GM21825 (cell line): ENCODE results near the gene CNDP1.
A peak's percentile ranks its signal among the peaks of the same experiment; 100 is the strongest.
"Not testable (repeated sequence)": the region's sequence is repeated elsewhere in the genome, so short reads cannot be mapped to it uniquely, and the experiment has no call there.

ENCODE experiments used
- ATAC-seq: cut with Tn5 transposase; IDR thresholded peaks from one replicate; pipeline ENCODE4 v1.9.1; 2021; ENCODE audit warnings: mild to moderate bottlenecking, moderate library complexity; ENCODE audit not compliant: unreplicated experiment

The CNDP1 gene, protein sequence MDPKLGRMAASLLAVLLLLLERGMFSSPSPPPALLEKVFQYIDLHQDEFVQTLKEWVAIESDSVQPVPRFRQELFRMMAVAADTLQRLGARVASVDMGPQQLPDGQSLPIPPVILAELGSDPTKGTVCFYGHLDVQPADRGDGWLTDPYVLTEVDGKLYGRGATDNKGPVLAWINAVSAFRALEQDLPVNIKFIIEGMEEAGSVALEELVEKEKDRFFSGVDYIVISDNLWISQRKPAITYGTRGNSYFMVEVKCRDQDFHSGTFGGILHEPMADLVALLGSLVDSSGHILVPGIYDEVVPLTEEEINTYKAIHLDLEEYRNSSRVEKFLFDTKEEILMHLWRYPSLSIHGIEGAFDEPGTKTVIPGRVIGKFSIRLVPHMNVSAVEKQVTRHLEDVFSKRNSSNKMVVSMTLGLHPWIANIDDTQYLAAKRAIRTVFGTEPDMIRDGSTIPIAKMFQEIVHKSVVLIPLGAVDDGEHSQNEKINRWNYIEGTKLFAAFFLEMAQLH

DNA sequence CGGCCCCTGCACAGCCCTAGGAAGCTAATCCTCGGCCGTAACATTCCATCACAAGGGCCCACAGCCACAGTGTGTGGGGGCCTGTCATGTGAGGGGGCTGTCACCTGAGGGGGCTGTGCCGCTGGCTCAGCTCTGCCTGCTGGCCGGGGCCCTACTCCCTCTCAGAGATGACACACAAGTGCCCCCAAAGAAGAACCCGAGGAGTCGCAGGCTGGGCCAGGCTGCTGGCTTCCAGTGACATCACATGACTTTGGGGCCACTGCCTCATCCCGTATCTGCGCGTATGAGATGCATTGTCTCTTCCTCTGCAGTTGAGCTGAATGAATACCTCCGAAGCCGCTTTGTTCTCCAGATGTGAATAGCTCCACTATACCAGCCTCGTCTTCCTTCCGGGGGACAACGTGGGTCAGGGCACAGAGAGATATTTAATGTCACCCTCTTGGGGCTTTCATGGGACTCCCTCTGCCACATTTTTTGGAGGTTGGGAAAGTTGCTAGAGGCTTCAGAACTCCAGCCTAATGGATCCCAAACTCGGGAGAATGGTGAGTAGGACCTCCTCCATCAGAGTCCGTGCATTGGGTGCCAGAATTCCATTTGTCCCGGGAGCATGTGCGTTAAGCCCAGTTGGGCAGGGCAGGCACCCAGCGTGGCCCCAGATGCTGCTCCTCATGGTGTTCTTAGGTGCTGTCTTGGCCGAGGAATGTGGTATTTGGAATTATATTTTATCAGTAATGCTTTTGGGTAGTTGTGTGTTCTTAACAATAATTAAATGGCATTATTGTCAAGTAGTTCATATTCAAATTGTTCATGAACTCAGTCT lies at the start of gene CNDP1:
Gene CNDP1 (plus strand): TSS at position 351 of the 820 bp plus-strand sequence. CDS start 168 bp downstream, at position 519.
- no peak for ATAC-seq

DNA sequence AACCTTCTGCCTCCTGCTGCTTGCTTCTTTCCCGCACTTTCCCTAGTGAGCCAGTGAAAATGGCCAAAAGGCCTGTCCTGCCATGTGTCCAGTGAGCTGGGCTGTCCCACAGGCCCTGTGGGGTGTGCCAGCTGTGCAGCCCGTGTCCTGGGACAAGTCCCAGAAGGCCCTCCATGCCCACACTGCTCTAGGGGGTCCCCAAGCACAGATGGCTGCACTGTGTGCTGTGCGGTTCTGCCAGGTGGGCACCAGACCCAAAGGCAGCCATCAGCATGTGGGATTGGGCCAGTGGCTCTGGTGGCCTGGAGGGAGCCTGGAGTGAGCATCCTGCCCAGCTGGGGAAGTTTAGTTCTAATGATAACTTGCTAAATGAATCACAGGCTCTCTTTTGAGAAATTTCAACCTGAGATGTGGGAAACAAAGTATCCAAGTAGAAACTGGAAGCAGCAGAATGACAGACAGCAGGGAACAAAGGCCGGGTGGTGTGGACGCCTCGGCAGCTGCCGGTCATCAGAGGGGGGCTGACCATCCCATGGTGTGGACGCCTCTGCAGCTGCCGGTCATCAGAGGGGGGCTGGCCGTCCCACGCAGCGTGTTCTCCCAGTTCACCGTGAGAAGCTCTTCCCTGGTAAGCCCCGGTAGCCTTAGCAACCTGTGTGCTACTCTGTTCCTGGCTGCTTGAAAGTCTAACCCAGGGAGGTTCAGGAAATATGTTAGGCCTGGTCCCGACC lies 48.0 kb upstream of the CNDP1 start:
- no peak for ATAC-seq

GRCh38 chr18:74488354-74488753 lies 45.9 kb upstream of the CNDP1 start:
- no peak for ATAC-seq

- ATAC-seq = no peak
These were observed 45.4 kb upstream of the CNDP1 start for GRCh38 chr18:74488864-74489263.

DNA sequence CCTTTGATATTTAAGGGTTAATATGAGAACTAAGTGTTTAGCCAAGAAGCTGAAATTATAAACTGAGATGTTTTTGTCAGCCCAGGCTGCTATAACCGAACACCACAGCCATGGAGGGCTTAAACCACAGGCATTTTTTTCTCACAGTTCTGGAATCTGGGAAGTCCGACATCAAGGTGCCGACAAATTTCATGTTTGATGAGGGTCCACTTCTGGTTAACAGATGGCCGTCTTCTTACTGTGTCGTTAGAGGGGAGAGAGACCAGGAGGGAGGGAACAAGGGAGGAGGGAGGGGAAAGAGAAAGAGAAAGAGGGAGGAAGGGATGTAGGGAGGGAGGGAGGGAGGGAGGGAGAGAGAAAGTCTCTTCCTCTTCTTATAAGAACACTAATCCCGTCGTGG lies 44.6 kb upstream of the CNDP1 start:
- no peak for ATAC-seq

DNA sequence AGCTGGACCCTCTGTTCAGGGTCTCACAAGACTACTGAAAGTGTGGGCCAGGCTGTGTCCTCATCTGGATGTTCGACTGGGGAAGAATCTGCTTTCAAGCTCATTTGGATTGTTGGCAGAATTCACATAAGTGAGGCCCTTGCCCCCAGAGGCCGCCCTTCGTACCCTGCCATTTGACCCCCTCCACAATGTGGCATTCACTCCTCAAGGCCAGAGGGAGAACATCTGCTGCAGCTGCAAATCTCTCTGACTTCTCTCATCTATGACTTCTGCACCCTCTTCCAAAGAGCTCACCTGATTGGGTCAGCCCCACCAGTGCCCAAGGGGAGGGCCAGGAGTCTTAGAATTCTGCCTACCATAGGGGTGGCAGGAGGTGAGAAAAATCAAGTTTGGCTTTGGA lies 42.0 kb upstream of the CNDP1 start:
- ATAC-seq = no peak

GRCh38 chr18:74493689-74494088 lies 40.6 kb upstream of the CNDP1 start:
- ATAC-seq = no peak

- no peak for ATAC-seq
These were observed 39.8 kb upstream of the CNDP1 start for GRCh38 chr18:74494514-74494913.

DNA sequence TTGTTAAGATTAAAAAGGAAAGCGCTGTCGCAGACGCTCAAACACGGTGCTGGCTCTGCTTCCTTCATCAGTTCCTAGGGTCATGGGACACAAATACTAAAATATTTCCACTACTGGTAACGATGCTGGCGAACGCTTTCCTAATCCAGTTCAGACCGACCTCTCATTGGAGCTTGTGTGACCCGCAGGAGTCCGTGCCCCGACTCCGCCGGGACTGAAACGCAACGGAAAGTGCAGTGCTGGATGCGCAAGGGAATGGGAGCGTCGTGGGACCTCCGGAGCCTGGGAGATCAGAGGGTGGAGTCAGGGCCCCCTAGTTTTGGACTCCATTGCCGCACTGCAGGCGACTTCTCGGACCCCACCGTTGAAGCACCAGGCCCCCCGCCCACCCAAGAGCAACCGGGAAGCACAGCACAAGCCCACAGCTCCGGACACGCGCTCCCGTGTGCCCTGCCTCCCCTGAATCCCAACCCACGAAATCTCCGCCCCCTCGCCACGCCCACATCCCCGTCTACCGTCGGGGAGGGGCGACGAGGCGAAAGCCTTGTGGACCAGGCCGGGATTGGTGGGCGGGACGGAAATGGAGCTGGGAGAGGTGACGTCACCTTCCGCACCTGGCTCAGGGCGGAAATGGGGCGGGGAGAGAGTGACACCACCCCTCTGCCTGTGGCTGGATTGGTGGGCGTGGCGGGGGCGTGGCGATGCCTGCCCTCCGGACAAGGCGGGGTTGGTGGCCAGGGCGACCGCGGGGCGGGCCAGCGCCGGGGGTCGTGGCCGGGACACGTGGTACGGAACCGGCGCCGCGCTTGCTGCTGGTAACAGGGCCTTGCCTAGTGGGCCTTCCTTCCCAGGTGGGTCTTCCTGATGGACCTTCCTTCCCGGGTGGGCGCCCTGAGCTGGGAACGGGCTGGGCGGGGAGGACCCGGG lies 38.5 kb upstream of the CNDP1 start, which contains the start of gene CNDP2:
Gene CNDP2 (plus strand): TSS at position 783 of the 927 bp plus-strand sequence. CDS start 3,611 bp downstream, outside the sequence.
- ATAC-seq = peak; percentile 73

- peak; percentile 18 for ATAC-seq
These were observed 37.6 kb upstream of the CNDP1 start for GRCh38 chr18:74496508-74497323.

GRCh38 chr18:74497324-74497676 lies 37.0 kb upstream of the CNDP1 start:
- ATAC-seq = no peak

- no peak for ATAC-seq
These were observed 36.5 kb upstream of the CNDP1 start for GRCh38 chr18:74497778-74498177.

DNA sequence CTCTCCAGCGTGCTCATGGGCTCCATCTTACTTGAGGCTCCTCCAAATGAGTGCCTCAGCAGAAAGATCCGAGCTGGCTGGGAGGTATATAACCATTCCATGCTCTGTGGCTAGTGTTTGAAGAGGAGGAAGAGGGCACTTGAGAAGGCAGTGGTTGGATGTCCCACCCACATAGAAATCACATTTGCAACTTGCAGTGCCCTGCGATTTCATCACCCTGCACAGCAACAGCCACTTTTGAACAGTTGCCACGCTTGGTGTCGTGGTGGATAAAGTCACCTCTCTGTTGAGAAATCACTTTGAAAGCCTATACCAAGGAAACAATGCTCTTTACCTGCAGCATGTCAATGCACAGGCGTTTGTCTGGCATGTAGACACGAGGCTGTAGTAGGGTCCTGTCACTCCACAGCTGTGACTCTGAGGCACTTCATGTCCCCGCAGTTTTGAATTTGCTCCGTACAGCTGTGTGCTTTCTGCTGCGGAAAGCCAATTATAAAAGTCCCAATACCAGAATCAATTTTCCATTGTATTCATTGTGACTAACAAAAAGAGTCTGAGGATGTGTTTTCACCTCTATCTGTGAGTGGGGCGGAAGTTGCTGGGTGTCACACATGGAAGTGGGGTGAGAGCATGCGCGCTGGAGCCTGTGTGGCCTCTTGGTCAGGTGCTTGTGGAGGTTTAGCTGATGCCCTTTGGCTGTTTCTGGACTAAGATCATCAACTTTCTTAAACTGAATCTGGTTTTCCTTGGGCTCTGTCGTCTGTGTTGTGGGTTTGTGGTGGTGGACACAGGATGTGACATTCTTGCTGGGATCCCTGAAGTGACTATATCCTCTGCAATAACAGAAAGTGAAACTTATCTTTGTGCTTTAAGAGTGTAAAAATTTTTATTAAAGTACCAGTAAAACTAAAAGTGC lies 35.3 kb upstream of the CNDP1 start:
- ATAC-seq = peak; percentile 34

- ATAC-seq = peak; percentile 33
These were observed 34.7 kb upstream of the CNDP1 start for GRCh38 chr18:74499633-74500032.

DNA sequence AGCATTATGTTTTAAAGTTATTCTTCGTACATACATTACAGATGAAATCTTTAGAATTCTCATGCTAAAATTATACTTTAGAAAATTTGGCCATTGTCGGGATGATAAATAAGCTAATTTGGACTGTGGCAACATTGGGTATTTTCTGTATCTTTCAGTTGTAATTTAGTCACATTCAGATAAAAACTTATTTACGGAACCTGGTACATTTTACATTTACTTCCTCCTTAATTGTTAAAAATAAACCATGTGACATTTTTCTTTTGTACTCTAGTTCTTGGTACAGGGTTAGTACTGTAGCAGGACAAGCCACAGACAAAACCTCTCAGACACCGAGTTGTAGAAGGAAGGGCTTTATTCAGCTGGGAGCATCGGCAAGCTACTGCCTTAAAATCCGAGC lies 33.9 kb upstream of the CNDP1 start:
- ATAC-seq = no peak

DNA sequence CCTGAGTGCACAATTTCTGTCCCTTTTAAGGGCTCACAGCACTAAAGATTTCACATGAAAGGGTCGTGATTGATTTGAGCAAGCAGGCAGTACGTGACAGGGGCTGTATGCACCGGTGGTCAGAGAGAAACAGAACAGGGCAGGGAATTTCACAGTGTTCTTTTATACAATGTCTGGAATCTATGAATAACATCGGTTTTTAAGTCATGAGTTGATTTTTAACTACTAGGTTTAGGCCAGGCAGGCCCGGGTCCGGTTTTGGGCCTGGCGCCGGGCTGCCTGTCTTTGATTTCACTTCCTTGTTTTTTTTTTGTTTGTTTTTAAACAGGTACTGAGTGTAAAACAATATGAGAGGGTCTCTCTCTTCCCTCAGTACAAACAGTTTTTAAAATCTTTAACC lies 33.5 kb upstream of the CNDP1 start:
- ATAC-seq = not testable (repeated sequence)

DNA sequence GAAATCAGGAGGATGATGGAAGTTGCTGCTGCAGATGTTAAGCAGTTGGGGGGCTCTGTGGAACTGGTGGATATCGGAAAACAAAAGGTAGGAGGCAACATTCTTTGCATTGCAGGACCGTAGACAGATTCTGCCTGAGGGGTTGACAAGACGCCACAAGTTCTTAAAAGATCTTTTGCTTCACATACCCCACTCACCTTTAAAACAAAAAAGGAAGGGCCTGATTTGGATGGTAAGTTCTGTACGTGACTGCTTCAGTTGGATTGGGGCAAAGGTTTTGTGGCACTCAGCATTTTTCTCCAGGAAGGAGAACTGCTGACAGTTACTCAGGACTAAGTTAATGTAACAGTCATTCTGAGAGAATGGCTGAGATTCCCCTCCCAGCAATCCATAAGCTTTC lies 32.9 kb upstream of the CNDP1 start:
- ATAC-seq = no peak

DNA sequence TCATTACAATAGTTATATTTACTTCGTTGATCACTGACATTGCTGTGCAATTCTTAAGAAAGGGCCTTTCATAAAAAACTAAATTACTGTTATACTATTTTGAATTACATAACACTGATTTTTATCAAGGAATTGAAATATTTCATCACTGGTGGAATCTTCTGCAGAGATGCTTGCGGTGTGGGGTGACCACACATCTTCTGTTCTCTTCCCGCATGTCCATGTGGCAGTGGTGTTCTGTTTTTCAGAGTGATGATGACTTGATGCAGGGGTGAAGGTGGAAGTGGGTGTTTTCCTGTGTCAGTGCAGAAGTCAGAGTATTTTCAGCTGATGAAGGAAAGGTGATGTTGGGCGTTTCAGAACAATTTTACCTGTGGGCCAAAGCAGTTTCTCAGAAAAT lies 31.2 kb upstream of the CNDP1 start:
- no peak for ATAC-seq
